Measurements from ENCODE around the gene CCL19.
A peak's percentile ranks its signal among the peaks of the same experiment; 100 is the strongest.

The CCL19 gene

GRCh38 chr9:34665067-34665380, 26.1 kb downstream of the CCL19 start:
- Histone ChIP-seq H3K27me3 (ENCODE audit: insufficient read depth, low read length, poor library complexity) (peaks cover 3% of the 10 kb centered on the region), H3K36me3 (ENCODE audit: insufficient read depth, low read length) (no peaks in the 10 kb centered on the region), H3K9ac (ENCODE audit: low read depth, low read length) (no peak overlapping the region), H3K79me2 (ENCODE audit: insufficient read depth, low read length) (no peaks in the 10 kb centered on the region), H3K4me1 (ENCODE audit: insufficient read depth, low read length) (peaks cover 21% of the 10 kb centered on the region), H3K4me2 (ENCODE audit: insufficient read depth, low read length) (no peak overlapping the region), H3K9me3 (ENCODE audit: insufficient read depth, low read length, severe bottlenecking) (no peaks in the 10 kb centered on the region), H3K4me3 (ENCODE audit: low read depth in 1 of 2, low read length in 2 of 2) (no peak overlapping the region), H2AFZ (ENCODE audit: low read depth, low read length) (no peak overlapping the region), H3K27ac (ENCODE audit: low read length) (no peak overlapping the region), H4K20me1 (ENCODE audit: insufficient read depth, low read length) (no peaks in the 10 kb centered on the region)
- TF ChIP-seq EZH2 (IDR thresholded peaks at IDR 0.05; ENCODE audit: borderline replicate concordance, low read depth, low read length, severe bottlenecking), result no peak
- no peak for TF ChIP-seq CTCF (IDR thresholded peaks at IDR 0.05; ENCODE audit: borderline replicate concordance, extremely low read depth, low read length, poor library complexity, severe bottlenecking)
- ATAC-seq (ENCODE audit: insufficient read depth, low read depth), result no peak
- DNase-seq, result no peak

DNA sequence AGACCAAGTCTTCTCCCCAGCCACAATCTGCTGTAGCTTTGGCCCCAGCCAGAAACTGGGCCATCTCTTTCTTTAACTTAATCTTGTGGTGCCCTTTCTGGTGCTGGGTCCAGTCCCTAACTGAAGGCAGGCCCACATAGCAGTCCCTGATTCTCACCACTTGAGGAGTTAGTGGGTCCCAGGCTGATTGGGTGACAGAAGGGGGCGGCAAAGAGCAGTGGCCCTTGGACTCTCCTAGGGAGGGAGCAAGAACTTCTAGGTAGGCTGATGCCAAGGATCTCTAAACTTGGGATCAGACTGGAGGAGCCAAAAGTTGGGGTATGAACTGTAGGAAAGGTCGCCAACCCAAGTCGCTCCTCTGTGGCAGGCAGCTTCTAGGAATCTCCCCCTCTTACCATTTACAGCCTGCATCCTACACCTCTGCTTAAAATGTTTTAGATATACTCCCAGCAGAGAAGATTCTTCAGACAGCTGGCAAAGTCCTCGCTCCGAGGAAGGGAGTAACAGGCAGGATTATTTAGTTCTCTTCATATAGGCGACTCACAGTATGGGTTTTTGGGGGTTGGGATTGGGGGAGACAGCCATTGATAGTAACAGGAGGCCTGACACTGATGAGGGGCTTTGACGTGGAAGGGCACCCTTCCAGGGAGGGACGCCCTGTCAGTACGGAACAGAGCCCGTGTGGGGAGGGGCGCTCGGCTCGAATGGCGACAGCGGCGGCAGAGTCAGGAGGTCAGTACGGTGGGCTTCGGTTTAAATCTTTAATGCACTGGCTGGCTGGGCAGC, 26.6 kb downstream of the CCL19 start:
- H3K4me1 ChIP-seq (ENCODE audit: insufficient read depth, low read length), result peaks cover 21% of the 10 kb centered on the region
- no peak overlapping the region for H3K4me3 ChIP-seq (ENCODE audit: low read depth in 1 of 2, low read length in 2 of 2)
- no peaks in the 10 kb centered on the region for H3K9me3 ChIP-seq (ENCODE audit: insufficient read depth, low read length, severe bottlenecking)
- H3K27ac ChIP-seq (ENCODE audit: low read length), result no peak overlapping the region
- no peaks in the 10 kb centered on the region for H3K36me3 ChIP-seq (ENCODE audit: insufficient read depth, low read length)
- H3K9ac ChIP-seq (ENCODE audit: low read depth, low read length), result no peak overlapping the region
- peaks cover 3% of the 10 kb centered on the region for H3K27me3 ChIP-seq (ENCODE audit: insufficient read depth, low read length, poor library complexity)
- DNase-seq, result peak; percentile 50
- H3K4me2 ChIP-seq (ENCODE audit: insufficient read depth, low read length), result no peak overlapping the region
- TF ChIP-seq EZH2 (IDR thresholded peaks at IDR 0.05; ENCODE audit: borderline replicate concordance, low read depth, low read length, severe bottlenecking) (no peak), CTCF (IDR thresholded peaks at IDR 0.05; ENCODE audit: borderline replicate concordance, extremely low read depth, low read length, poor library complexity, severe bottlenecking) (peak; percentile 74)
- ATAC-seq (ENCODE audit: insufficient read depth, low read depth), result peak; percentile 73
- H3K79me2 ChIP-seq (ENCODE audit: insufficient read depth, low read length), result no peaks in the 10 kb centered on the region
- H4K20me1 ChIP-seq (ENCODE audit: insufficient read depth, low read length), result no peaks in the 10 kb centered on the region
- no peak overlapping the region for H2AFZ ChIP-seq (ENCODE audit: low read depth, low read length)

DNA sequence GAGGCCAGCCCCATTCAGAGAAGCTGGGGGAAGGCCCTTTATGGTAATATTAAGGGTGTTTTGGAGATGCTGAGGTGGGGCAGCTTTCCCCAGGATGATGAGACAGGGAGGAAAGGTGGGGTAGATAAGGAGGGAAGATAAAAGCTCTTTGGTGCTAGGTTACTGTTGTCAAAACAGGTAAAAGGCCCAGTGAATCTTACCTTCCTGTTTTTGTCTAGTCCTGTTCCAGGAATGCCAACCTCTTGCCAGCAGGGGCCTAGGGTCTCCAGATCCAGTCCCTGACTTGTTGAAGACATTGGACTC, 27.8 kb downstream of the CCL19 start:
- Histone ChIP-seq H3K4me1 (ENCODE audit: insufficient read depth, low read length) (peaks cover 21% of the 10 kb centered on the region), H3K9me3 (ENCODE audit: insufficient read depth, low read length, severe bottlenecking) (no peaks in the 10 kb centered on the region), H3K27ac (ENCODE audit: low read length) (peak overlapping the region; percentile 54), H4K20me1 (ENCODE audit: insufficient read depth, low read length) (no peaks in the 10 kb centered on the region), H2AFZ (ENCODE audit: low read depth, low read length) (peak overlapping the region; percentile 36), H3K27me3 (ENCODE audit: insufficient read depth, low read length, poor library complexity) (no peaks in the 10 kb centered on the region), H3K36me3 (ENCODE audit: insufficient read depth, low read length) (no peaks in the 10 kb centered on the region), H3K79me2 (ENCODE audit: insufficient read depth, low read length) (no peaks in the 10 kb centered on the region), H3K9ac (ENCODE audit: low read depth, low read length) (no peak overlapping the region; the same call in 1 of the 2 replicates), H3K4me3 (ENCODE audit: low read depth in 1 of 2, low read length in 2 of 2) (no peak overlapping the region), H3K4me2 (ENCODE audit: insufficient read depth, low read length) (no peak overlapping the region)
- DNase-seq, result no peak
- no peak for TF ChIP-seq EZH2 (IDR thresholded peaks at IDR 0.05; ENCODE audit: borderline replicate concordance, low read depth, low read length, severe bottlenecking)
- no peak for TF ChIP-seq CTCF (IDR thresholded peaks at IDR 0.05; ENCODE audit: borderline replicate concordance, extremely low read depth, low read length, poor library complexity, severe bottlenecking)
- no peak for ATAC-seq (ENCODE audit: insufficient read depth, low read depth)
